Pericardium fibroblast (primary cell): ENCODE data around the gene DHX57. TPM values are rescaled to one million over a fixed set of nuclear protein-coding genes. Genes with fewer than 3 reads are reported as not detected.

Experiments used
- total RNA-seq: library from RNA; depleted of rRNA; stranded (reverse); fragments of >200 nt; gene quantifications from 2 replicates; pipeline ENCODE4 v1.2.3, GENCODE V29; 2015

The DHX57 gene
- 10.7 and 14.6 TPM in 2 replicates for total RNA-seq

GRCh38 chr2:38875576-38876367 is at the start of gene DHX57, which contains the start of gene MORN2:
Gene DHX57 (minus strand): TSS chr2:38875934. CDS start chr2:38868405, 7,529 bp downstream.
Gene MORN2 (plus strand): TSS chr2:38875976.

GRCh38 chr2:38889575-38889974 is 13.8 kb upstream of the DHX57 start, which contains the start of gene ARHGEF33:
Gene ARHGEF33 (plus strand): TSS chr2:38889875. CDS start chr2:38919448, 29,573 bp downstream.

GRCh38 chr2:38750891-38751595 is 124.7 kb downstream of the DHX57 start, which contains the start of gene SRSF7:
Gene SRSF7 (minus strand): TSS chr2:38751361. CDS start chr2:38751256, 105 bp downstream.

Other genes starting within 250 kb of the DHX57 start
- gene GALM, start 209.8 kb downstream of the DHX57 start, total RNA-seq = 10.0 and 11.9 TPM in 2 replicates
- gene SRSF7, start 124.6 kb downstream of the DHX57 start, total RNA-seq = 35.4 and 69.3 TPM in 2 replicates
- 6.0 and 10.7 TPM in 2 replicates for gene GEMIN6, start 97.7 kb downstream of the DHX57 start, total RNA-seq
- 22.0 and 26.0 TPM in 2 replicates for gene MORN2, start within 50 bp of the DHX57 start, total RNA-seq
- gene ARHGEF33, start 13.9 kb upstream of the DHX57 start, total RNA-seq = 0.09 TPM in 1 of 2 replicates, not detected in the other
- gene SOS1, start 245.1 kb upstream of the DHX57 start, total RNA-seq = 9.2 and 15.4 TPM in 2 replicates